Activated T-helper 1 cell treated with anti-CD3 and anti-CD28 coated beads, Interleukin-12 subunit alpha, Interleukin-12 subunit beta, Interleukin-2, Interleukin-4 antibody, amounts not matched to agents 30 ng/mL and 10 ng/mL and 1 ng/mL, durations not matched to agents 14 hours and 24 hours and 36 hours (primary cell): Measurements from ENCODE around the gene ABCG5. TPM values are rescaled to one million over a fixed set of nuclear protein-coding genes. Genes with fewer than 3 reads are reported as not detected.

Experiments used
- DNase-seq: peaks from one replicate; pipeline ENCODE4 v3.0.0; 2021; ENCODE audit warnings: low spot score
- H3K27ac Mint-ChIP-seq: one replicate; pipeline ENCODE4 v1.8.0; 2021; ENCODE audit warnings: mild to moderate bottlenecking, mixed read lengths
- H3K27me3 Mint-ChIP-seq: one replicate; pipeline ENCODE4 v1.8.0; 2022; ENCODE audit warnings: mild to moderate bottlenecking, moderate library complexity, mixed read lengths; ENCODE audit not compliant: insufficient read depth
- H3K36me3 Mint-ChIP-seq: one replicate; pipeline ENCODE4 v1.8.0; 2021; ENCODE audit warnings: low read depth, mixed read lengths
- H3K4me1 Mint-ChIP-seq: one replicate; pipeline ENCODE4 v1.8.0; 2021; ENCODE audit warnings: low read depth, mixed read lengths
- H3K4me3 Mint-ChIP-seq: one replicate; pipeline ENCODE4 v1.8.0; 2021; ENCODE audit warnings: mild to moderate bottlenecking, moderate library complexity, mixed read lengths
- H3K9me3 Mint-ChIP-seq: one replicate; pipeline ENCODE4 v1.8.0; 2021; ENCODE audit warnings: mixed read lengths
- intact Hi-C: fragments of 100-400 bp; cut with micrococcal nuclease; formaldehyde crosslinking; loops from one replicate; pipeline ENCODE4 v1.15.1; 2024
- total RNA-seq: library from RNA; stranded (reverse); gene quantifications from 2 replicates; pipeline ENCODE4 v1.2.3, GENCODE V29; 2022

ABCG5 gene
- total RNA-seq, 1 donor from 2014 or later, result not detected

DNA sequence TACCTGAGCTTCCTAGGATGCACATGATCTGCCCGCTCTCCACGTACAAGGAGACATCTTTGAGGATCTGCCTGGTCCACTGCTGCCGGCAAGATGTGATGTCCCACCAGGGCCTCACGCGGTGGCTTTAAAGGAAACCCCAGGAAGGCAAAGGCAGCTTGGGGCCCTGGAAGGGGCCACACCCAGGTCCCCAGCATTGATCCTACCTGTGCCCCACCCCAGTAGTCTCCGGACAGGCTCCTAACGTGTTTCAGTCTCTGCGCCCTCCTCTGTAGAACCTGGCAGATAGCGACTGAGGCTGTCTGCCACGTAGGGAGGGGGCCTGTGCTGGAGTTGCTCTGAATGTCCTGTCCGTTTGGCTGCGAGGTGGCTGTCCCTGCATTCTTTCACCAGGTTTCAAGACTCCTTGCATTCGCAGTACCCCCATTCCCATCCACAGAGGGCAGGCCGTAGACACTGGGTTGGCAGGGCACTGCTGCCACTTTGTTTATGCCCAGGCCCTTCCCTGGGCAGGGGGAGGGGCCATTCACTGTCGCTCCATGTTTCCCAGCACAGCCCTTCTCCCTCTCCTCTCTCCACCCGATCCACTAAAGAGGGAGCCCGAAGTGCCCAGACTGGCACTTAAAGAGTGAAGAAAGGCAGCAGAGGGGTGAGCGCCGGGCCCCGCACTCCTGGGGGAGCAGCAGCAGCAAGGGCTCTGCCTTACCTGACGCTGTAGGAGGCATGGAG lies 644 bp downstream of the ABCG5 start:
- Mint-ChIP-seq H3K4me3 (no peak overlapping the region), H3K36me3 (no peaks in the 10 kb centered on the region), H3K4me1 (no peaks in the 10 kb centered on the region), H3K27me3 (peaks cover 6% of the 10 kb centered on the region), H3K9me3 (no peaks in the 10 kb centered on the region), H3K27ac (no peak overlapping the region)
- intact Hi-C loops, result no loop called here
- DNase-seq, result no peak

DNA sequence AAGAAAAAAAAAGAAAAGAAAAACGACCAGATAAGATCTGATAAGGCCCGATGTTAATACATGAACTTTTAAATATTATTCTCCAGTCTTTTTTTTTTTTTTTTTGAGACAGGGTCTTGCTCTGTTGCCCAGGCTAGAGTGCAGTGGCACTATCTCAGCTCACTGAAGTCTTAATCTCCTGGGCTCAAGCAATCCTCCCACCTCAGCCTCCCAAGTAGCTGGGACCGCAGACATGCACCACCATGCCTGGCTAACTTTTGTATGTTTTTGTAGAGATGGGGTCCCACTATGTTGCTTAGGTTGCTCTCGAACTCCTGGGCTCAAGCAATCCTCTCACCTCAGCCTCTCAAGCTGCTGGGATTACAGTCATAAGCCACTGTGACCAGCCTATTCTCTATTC lies 1.6 kb downstream of the ABCG5 start:
- Mint-ChIP-seq H3K4me1 (no peaks in the 10 kb centered on the region), H3K9me3 (no peaks in the 10 kb centered on the region), H3K27ac (no peak overlapping the region), H3K36me3 (no peaks in the 10 kb centered on the region), H3K4me3 (no peak overlapping the region), H3K27me3 (peaks cover 6% of the 10 kb centered on the region)
- no peak for DNase-seq
- intact Hi-C loops, result no loop called here

DNA sequence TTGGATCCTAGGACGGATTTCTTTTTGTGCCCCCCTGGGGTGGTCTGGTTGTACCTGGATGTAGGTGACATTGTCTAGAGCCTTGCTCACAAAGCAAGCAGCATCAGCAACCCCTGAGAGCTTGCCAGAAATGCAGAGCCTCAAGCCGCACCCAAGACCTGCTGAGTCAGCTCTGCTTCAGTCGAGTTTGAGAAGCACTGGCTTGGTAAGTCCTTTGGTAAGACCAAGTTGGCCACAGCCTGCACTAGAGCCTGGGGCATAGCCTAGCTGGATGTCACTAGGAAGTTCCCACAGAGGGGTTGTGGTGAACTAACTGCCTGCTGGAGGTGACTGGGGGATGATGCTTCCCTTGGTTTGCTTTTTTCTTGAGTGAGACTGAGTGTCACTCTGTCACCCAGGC lies 6.2 kb downstream of the ABCG5 start:
- Mint-ChIP-seq H3K27ac (no peak overlapping the region), H3K27me3 (peaks cover 19% of the 10 kb centered on the region), H3K4me1 (no peaks in the 10 kb centered on the region), H3K9me3 (no peaks in the 10 kb centered on the region), H3K4me3 (no peak overlapping the region), H3K36me3 (no peaks in the 10 kb centered on the region)
- intact Hi-C loops, result no loop called here
- DNase-seq, result no peak

DNA sequence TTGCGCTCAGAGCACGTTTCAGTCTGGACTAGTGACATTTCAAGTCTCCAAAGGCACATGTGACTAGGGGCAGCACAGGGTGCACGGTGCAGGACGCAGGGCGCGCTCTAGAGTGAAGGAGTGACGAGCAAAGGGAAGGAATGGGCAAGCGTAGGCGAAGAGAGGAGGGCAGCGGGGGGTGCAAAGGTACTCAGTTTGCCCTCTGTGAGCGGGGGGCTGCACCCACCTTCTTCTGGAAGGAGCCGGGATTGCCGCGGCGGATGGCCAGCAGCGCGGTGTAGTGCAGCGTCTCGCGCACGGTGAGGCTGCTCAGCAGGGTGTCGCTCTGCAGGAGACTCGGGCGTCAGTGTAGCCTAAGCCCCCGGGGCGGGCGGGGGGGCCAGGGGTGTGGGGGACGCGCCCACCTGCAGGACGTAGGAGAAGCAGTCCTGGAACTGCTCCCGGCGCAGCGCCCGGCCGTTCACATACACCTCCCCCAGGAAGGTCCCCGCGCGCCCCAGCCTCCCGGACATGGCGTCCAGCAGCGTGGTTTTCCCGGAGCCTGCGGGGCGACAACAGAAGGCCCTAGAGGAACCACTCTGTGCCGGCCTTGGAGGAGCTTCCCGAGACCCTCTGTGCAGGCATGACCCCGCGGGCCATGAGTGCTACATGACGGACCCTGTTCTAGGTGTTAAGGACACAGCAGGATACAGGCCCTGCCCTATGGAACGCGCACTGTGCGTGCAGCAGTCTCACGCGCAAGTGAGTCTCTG lies 6.9 kb downstream of the ABCG5 start:
- intact Hi-C loops, result no loop called here
- Mint-ChIP-seq H3K36me3 (no peaks in the 10 kb centered on the region), H3K27me3 (peaks cover 19% of the 10 kb centered on the region), H3K27ac (no peak overlapping the region), H3K9me3 (no peaks in the 10 kb centered on the region), H3K4me3 (no peak overlapping the region), H3K4me1 (no peaks in the 10 kb centered on the region)
- DNase-seq, result no peak

DNA sequence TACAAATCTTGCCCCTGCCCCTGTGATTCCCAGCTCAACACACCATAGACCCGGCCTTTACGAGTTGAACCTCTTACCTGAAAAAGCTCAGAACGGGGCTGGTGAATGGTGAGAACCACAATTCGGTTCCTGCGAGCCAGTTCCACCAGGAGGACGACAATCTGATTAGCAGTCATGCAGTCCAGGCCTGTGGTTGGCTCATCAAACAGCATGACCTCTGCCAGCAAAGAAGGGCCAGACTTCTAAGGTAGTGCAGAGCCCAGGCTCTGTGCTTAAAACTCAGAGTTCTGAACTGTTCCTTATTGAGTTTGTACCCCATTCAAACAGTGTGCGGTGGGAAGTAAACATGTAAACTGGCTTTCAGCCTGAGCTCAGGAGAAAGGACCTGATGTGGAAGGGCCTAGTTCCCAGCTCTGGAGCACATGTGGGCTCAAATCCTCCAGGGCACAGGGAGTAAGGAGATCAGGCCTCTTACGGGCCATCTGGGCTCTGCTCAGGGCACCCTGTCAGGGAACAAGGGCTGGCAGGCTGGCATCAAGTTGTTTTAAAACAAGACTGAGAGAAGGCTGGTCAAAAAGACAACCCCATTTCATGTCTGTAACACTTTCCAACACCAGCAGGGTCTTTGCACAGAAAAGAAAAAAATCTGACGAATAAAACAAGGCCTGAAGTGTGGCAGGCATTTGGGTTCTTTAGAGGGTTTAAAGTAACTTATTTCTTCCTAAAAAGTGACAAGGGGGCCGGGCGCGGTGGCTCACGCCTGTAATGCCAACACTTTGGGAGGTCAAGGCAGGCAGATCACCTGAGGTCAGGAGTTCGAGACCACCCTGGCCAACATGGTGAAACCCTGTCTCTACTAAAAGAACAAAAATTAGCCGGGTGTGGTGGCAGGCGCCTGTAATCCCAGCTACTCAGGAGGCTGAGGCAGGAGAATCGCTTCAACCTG lies 12.1 kb downstream of the ABCG5 start:
- intact Hi-C loops, result no loop called here
- Mint-ChIP-seq H3K4me3 (no peak overlapping the region), H3K9me3 (no peaks in the 10 kb centered on the region), H3K4me1 (no peaks in the 10 kb centered on the region), H3K27me3 (peaks cover 19% of the 10 kb centered on the region), H3K27ac (no peak overlapping the region), H3K36me3 (no peaks in the 10 kb centered on the region)
- no peak for DNase-seq

DNA sequence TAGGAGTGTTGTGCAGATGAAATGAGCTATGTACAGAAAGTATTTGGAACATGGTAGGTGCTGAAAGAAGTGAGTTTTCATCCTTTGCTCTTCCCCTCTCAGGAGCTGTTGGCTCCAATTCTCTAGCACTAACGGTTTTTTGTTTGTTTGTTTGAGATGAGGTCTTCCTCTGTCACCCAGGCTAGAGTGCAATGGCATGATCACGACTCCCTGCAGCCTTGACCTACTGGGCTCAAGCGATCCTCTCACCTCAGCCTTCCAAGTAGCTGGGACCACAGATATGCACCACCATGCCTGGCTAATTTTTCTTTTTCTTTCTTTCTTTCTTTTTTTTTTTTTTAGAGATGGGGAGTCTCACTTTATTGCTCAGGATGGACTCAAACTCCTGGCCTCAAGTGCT lies 12.8 kb downstream of the ABCG5 start:
- no peak overlapping the region for H3K4me3 Mint-ChIP-seq
- H3K27ac Mint-ChIP-seq, result no peak overlapping the region
- no peak for DNase-seq
- no peaks in the 10 kb centered on the region for H3K4me1 Mint-ChIP-seq
- H3K36me3 Mint-ChIP-seq, result no peaks in the 10 kb centered on the region
- intact Hi-C loops, result no loop called here
- no peaks in the 10 kb centered on the region for H3K9me3 Mint-ChIP-seq
- peaks cover 16% of the 10 kb centered on the region for H3K27me3 Mint-ChIP-seq

DNA sequence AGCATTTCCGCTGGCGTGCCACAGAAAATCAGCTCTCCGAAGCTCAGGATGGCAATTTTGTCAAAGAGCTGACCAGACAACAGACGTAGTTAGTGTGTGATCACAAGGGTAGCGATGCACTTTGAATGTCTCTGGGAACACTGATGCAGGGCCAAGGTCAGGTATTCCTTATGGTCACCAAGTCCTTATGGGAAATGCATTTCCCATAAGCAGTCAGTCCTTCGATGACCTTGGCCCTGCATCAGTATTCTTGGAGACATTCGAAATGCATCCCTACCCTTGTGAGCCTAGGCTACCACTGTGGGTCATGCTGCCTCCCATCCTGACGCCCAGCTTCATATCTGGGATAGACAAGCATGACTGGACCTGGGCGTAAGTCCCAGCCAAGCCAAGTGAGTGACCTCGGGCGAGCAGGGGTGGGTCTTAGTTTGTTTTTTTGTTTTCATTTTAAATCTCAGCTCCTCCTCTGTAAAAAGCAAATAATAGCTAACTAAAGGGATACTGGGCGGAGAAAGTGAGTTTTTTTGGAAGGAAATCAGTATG lies 13.6 kb downstream of the ABCG5 start:
- Mint-ChIP-seq H3K4me1 (no peaks in the 10 kb centered on the region), H3K27ac (no peak overlapping the region), H3K36me3 (no peaks in the 10 kb centered on the region), H3K9me3 (no peaks in the 10 kb centered on the region), H3K4me3 (no peak overlapping the region), H3K27me3 (peaks cover 11% of the 10 kb centered on the region)
- intact Hi-C loops, result no loop called here
- DNase-seq, result no peak

DNA sequence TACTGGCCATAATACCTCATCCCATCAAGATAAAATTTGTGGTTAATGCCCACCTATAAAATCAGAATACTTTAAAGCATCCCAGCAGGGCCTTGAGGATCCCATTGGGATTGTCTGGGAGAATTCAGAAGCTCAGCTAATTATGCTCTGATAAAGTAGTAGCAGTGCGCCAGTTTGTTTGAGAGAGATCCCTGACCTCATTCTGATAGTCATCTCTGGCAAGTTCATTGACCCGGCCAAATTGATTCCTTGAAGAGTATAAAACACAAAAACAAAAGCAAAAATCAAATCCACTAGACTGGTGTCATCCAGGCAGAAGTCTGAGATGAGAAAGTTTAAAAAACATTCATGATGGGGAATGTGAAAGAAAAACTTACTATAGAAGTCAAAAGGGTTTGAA lies 14.1 kb downstream of the ABCG5 start:
- Mint-ChIP-seq H3K4me1 (no peaks in the 10 kb centered on the region), H3K27ac (no peak overlapping the region), H3K4me3 (no peak overlapping the region), H3K9me3 (no peaks in the 10 kb centered on the region), H3K36me3 (no peaks in the 10 kb centered on the region), H3K27me3 (peaks cover 10% of the 10 kb centered on the region)
- DNase-seq, result no peak
- intact Hi-C loops, result no loop called here

DNA sequence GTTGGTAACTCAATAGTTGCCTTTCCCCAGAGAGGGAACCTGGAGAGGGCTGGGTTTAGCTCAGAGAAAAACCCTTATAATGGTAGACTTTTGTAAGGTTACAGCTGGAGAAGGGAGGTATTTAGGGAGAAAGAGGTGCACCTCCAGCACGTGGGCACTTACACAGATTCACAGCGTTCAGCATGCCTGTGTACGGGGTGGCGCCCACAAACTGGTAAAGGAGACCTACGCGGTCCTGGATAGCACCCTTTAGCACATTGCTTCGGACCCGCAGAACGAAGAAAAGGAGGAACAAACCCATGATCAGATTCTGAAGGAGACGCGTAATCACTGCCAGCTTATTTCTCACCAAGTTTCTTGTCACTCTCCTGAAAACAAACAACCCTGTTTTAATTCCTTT lies 14.9 kb downstream of the ABCG5 start:
- no peaks in the 10 kb centered on the region for H3K4me1 Mint-ChIP-seq
- no peaks in the 10 kb centered on the region for H3K9me3 Mint-ChIP-seq
- no peaks in the 10 kb centered on the region for H3K36me3 Mint-ChIP-seq
- H3K27me3 Mint-ChIP-seq, result peaks cover 10% of the 10 kb centered on the region
- DNase-seq, result no peak
- intact Hi-C loops, result no loop called here
- no peak overlapping the region for H3K27ac Mint-ChIP-seq
- H3K4me3 Mint-ChIP-seq, result no peak overlapping the region

DNA sequence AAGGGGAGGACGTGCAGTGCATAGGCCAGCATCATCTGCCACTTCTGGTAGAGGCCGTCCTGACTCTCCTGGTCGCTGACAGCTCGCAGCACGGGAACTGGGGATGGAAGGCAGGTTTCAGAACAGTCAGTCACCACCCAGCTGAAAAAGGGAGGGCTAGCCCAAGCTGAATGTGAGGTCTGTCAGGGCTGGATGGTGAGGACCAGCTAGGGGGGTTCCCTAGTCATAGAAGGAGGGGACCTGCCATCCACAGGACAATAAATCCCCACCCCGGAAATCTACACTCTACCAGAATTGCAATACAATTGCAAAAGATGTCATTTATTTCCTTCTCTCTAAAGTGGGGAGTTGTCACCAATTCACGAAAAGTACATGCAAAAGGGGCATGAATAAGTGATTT lies 15.8 kb downstream of the ABCG5 start:
- intact Hi-C loops, result no loop called here
- Mint-ChIP-seq H3K27me3 (peaks cover 8% of the 10 kb centered on the region), H3K9me3 (no peaks in the 10 kb centered on the region), H3K4me3 (no peak overlapping the region), H3K27ac (no peak overlapping the region), H3K36me3 (no peaks in the 10 kb centered on the region), H3K4me1 (no peaks in the 10 kb centered on the region)
- no peak for DNase-seq

DNA sequence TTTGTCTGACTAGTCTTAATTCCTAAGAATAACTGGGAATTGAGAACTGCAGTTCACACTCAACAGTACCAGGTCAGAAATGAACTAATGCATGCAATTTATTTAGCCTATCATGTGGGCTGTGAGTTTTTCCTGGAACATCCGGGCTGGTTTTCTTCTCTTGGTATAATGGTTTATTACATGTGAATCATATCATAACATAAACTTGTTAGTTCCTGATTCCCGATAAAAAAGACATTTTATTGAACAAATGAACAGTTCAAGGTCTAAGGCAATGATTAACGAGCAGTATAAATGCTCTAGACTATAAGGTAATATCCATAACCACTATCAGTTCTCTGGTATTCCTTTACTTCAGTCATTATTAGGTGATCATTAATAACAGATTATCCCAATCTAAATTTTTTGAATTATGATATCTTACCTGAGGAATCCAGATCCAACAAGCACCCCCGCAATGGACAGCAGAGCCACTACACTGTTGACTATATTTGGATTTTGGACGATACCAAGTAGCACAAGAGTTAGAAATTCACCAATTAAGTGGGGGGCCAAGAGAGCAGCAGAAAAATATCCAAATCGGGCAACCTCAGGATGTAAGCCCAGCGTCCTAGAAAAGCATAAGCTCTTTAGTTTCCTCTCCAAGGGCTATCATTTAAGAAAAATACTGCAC lies 19.0 kb downstream of the ABCG5 start:
- Mint-ChIP-seq H3K36me3 (no peaks in the 10 kb centered on the region), H3K9me3 (no peaks in the 10 kb centered on the region), H3K27ac (no peak overlapping the region), H3K4me1 (no peaks in the 10 kb centered on the region), H3K4me3 (no peak overlapping the region), H3K27me3 (peaks cover 8% of the 10 kb centered on the region)
- DNase-seq, result no peak
- intact Hi-C loops, result no loop called here

DNA sequence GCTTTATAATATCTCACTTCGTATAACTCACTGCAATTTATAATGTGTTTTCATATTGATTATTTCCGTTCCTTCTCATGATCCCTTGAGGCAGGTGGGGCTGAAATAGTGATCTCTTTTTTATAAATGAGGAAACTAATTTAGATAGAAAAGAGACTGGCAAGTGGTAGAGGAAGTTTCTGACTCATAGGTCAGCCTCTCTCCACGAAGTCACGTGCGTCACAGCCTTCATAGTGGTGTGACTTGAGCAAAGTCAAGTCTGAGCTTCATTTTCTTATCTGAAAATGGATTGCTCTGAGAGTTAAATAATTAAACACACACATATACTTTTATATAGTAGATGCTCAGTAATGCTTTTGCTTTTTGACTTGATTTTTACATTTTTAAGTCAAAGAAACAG lies 19.9 kb downstream of the ABCG5 start:
- Mint-ChIP-seq H3K36me3 (no peaks in the 10 kb centered on the region), H3K27me3 (peaks cover 8% of the 10 kb centered on the region), H3K4me1 (no peaks in the 10 kb centered on the region), H3K4me3 (no peak overlapping the region), H3K27ac (no peak overlapping the region), H3K9me3 (no peaks in the 10 kb centered on the region)
- DNase-seq, result no peak
- intact Hi-C loops, result no loop called here
